NT2/D1 (cell line): ENCODE data around the gene RAB41.

Experiments
- SUZ12 ChIP-seq: IDR thresholded peaks from 2 replicates; pipeline ENCODE4 v1.6.1; 2011; ENCODE audit not compliant: insufficient read length, insufficient read depth; ENCODE audit errors: extremely low read depth
- YY1 ChIP-seq: IDR thresholded peaks from 2 replicates; pipeline ENCODE4 v1.6.1; 2011; ENCODE audit not compliant: insufficient read length, insufficient read depth
- ZNF274 ChIP-seq: IDR thresholded peaks from 2 replicates; pipeline ENCODE4 v1.6.1; 2011; ENCODE audit warnings: mild to moderate bottlenecking, low read depth, low read length

GRCh38 chrX:70331161-70331560 is 49.2 kb downstream of the RAB41 start:
- TF ChIP-seq SUZ12 (no peak), YY1 (no peak), ZNF274 (no peak)
